ENCODE measurements around the gene PHF12.
A peak's percentile ranks its signal among the peaks of the same experiment; 100 is the strongest.

PHF12 gene

GRCh38 chr17:28975031-28975430, 23.7 kb upstream of the PHF12 start:
- no peak for DNase-seq

DNA sequence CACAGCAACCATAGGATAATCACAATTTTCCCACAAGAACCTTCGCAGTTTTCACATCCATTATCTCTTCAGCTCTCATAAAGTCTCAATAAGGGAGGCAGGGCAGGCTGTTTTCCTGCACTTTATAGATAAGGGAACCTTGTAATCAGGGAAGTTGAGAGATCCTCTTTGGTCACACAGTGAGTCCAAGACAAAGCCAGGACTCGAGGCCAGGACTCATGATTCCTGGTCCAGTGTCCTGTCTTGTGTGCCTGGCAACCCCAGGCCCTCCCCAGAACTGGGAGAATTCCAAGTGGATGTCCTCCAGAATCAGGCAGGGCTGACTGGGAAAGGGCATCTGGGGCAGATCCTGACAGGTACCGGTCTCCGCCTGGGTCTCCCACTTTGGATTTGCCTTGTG, 23.1 kb upstream of the PHF12 start:
- no peak for DNase-seq

DNA sequence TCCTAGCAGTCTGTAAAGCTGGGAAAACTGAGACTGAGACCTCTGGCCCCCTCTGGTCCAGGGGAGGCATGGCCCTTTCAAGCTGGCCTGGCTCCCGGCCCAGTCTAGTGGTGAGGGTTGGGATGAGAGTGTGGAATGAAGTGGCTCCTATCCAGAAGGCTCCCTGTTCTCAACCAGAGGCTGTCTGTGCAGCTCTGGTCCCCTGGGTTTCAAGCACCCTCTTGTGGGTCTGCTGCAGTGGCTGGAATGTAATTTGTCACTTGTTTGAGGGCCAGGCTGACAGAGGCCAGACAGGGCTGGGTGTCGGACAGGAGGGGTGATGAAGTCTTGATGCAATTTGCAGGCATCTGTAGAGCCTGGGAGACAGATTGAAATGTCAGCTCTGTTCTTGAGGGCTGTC, 22.1 kb upstream of the PHF12 start:
- DNase-seq: no peak

DNA sequence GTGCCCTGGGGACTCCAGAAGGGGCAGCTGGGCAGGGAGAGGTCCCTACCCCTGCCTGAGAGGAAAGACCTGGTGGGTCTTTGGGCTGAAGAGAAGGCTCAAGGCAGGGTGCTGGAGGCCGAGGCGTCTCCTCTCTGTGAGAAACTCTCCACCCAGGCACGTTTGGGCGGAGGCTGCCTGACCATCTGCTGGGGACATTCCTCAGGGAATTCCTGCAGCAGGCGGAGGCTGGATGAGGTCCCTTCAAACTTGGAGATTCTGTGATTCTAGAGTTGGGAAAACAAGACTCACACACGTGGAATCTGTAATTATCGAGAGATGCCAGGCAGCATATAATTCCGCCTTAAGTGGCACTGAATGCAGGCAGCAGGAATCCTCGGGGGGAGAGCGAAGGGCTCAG, 21.1 kb upstream of the PHF12 start:
- DNase-seq: no peak

GRCh38 chr17:28970879-28971278, 19.6 kb upstream of the PHF12 start:
- DNase-seq: peak; percentile 38

DNA sequence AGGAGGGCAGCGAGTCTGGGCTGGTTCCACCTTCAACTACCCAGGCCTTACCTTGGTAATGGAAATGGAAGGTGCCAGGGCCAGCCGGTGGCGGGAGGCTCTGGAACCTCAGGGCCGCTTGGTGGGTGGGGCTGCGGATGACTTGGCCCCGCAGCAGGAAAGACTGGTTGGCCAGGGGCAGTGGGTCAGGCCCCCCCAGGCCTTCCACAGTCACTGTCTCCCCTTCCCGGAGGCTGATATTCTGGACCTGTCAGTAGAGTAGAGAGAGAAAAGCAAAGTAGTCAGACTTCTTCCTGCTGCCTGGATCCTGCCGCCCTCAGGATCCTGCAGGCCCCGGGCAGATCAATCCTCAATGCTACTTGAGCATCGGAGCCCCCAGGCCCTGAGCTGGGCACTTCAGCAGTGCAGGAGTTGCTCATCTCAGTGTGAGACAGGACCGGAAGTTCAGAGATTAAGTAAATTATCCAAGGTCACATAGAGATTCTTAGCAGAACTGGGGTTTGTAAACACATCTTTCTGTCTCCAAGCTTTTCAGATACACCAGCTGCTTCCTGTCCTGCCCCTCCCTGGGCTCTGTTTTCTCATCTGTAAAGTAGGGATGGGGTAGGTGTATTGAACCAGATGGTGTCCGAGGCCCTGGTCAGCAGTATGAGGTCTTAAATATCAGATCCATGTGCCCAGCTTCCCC, 18.5 kb upstream of the PHF12 start:
- no peak for DNase-seq

DNA sequence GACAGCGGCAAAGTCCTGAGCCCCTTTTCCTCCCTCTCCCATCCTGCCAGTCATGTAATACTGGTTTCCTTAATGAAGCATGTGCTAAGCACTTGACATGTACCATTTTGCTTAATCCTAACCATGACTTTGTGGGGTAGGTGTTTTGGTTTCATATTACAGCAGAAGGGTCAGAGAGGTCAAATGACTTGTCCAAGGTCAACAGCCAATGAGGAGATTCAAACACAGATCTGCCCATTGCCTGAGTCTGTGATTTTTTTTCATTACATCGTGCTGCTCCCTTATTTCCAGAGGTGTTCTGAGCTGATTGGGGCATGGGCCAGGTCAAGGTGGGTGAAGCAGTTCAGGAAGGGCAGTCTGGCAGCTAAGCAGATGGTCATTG, 17.6 kb upstream of the PHF12 start:
- no peak for DNase-seq

DNA sequence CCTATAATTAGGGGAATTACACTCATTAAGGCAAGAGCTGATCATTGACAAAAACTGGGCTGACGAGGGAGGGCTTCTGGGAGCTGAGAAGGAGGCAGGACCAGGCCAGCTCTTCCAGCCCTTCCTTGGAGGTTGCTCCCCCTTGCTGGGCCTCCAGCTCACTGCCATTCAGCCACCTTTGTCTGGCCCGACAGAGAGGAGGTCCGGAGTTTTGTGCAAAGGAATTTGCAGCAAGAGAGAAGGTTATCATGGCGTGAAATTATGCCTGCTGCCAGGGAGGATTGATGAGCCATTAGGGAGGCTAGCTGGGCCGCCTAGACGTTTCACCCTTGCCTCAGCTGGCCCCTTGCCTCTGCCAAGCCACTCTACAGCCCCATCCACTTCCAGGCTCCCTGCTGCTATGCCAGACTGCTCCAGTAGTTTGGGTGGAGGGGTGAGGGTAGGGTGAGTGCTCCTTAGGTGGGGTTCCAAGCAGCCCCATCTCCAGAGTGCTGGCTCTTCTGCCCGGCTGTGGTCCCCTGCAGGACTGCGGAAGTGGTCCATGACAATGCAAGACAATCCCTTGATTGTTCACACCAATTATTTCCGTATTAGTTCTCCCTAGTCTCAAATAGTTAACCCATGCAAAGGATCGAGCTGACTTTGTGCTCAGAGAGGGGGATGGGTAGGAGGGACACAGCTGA, 17.1 kb upstream of the PHF12 start:
- peak; percentile 91 for DNase-seq

DNA sequence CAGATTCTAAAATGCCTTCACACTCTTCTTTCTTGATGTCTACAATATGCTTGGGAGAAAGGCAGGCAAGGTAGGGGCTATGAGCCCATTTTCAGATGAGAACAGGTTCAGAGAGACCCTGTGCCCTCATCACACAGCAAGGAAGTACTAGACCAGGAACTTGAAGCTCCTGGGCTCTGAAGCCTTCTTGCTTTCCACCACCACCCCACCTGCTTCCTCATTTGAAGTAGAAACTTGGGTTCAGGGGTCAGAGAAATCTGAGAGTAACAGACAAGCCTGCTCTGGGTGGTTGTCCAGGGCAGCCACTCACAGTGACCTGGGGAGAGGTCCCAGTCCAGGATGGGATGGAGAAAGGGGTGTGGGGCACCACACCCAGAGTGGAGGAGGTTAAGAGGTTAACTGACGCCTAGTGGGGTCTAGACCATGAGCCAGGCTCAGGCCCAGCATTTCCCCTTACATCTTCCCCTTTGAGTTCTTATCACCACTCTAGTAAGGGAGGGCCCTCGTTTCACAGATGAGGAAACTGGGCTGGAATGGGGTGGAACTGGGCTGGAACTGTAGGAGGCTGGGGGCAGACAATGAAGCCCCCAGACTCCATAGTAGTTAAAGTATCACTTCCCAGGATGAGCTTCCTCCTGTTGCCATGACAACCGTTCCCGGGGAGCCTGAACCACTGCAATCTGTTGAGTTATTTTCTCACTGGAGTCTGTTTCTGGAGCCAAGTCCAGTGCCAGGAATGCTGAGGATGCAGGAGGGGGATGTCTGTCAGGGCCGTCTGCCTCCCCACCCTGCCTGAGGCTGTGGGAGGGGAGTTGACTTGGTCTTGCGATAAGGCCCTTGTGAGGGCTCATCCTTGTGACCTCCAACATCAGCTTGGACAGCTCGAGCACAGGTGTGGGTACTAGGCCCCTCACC, 16.2 kb upstream of the PHF12 start:
- DNase-seq: peak; percentile 65

DNA sequence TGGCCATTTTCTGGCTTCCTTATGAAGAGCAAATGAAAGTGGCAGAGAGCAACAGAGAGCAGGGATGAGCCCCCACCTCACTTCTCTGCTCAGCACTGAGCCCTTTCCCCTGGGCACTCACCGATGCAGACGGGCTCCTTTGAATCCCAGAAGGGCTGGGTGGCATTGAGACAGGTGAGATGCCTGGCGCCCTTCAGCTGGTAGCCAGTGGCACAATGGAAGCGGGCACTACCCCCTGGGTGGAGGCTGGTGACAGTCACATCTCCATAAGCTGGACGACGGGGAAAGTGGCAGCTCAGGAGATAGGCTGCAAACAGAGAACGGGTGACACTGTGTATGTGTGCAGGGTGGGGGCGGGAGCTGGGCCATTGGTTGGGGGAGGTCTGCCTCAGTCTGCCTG, 12.5 kb upstream of the PHF12 start:
- no peak for DNase-seq

- DNase-seq: no peak
Observed at GRCh38 chr17:28963055-28963611, 11.8 kb upstream of the PHF12 start.

GRCh38 chr17:28961391-28961790, 10.1 kb upstream of the PHF12 start:
- DNase-seq: no peak

DNA sequence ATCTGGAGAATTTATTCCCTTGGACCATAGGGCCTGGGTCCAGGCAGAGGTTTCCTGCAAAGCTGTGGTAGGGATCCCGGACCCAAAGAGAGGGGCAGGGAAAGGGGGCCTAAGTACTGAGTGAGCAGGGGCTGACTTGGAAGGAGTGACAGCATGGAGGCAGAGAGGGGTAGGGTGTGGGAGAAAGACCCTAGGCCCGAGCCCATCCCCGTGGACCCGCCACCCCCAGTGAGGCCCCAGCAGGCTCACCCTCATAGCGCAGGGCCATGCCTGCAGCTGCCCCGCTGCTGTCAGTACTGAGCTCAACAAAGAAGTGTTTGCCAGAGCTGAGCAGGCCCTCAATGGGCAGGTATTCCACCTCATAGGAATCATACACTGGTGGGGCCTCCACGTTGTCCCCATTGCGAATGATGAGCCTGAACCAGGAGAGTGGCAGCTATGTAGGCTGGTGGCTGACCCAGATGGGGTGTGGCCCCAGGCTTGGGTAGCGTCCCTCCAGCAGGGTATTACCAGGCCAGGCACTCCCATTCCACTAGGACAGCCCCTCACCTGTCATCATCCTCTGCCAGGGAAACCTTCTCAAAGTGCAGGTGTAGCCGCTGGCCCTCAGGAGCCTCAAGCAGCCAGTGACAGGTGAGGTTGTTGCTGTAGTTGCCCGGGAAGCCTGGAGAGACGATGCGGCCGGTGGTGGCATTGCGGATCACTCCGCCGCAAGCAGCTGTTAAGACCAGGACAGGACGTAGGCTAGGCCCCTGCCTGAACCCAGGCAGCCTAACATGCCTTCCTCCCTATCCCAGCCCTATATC, 9.1 kb upstream of the PHF12 start:
- no peak for DNase-seq

DNA sequence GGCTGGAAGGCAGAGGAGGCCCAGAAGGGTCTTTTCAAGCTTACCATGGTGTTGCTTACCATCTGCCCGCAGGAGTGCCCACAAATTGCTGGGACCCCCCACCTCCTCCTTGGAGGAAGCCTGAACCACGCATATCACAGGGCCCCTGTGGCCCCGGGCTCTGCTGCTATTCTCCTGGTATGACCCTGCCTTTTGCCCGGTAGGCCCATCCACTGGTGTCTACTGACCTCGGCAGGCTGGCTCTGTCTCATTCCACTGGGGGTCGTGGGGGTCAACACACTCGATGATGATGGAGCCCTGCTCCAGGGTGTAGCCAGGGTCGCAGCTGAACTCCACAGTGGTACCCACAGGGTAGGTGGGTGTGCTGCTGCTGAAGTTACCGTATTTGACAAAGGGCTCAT, 8.2 kb upstream of the PHF12 start:
- no peak for DNase-seq

- DNase-seq: no peak
Observed at GRCh38 chr17:28958820-28959455, 7.6 kb upstream of the PHF12 start.

GRCh38 chr17:28957992-28958355, 6.7 kb upstream of the PHF12 start:
- DNase-seq: no peak

- DNase-seq: no peak
Observed at GRCh38 chr17:28957277-28957991, 6.1 kb upstream of the PHF12 start.

GRCh38 chr17:28956861-28957260, 5.5 kb upstream of the PHF12 start:
- no peak for DNase-seq

DNA sequence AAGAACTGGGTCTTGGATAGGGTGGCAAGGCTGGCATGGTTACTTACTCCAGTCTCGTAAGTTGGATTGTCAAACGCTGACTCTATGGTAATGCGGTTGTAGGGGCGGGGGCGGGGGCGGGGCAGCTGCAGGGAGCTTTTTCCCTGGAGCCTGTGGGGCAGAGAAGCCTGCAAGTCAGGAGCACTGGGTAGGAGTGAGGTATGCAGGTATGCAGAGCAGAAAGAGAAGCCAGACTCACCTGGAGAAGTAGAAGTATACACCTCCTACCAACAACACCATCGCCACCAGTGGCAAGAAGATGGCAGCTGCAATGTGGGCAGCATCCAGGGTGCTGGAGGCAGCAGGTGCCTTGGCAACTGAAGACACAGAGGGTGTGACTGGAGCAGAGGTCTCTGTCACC, 4.8 kb upstream of the PHF12 start:
- no peak for DNase-seq

DNA sequence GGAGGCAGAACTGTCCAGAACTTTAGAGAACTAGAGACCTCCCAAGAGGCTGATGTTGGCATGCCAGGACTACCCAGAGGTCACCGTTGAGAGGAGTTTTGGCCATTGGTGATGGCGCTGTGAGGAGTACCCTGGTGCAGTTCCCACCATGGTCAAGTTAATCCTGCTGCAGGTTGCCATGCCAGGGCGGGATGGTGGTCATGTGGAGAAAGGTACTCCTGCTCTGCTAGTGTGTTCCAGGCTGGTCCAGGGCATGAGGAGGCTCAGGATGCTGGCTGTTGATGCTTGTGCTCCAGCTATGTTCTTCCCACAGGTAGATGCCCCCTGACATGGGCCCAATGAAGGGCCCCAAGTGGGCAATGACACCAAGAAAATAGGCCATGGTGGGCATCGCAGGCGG, 4.1 kb upstream of the PHF12 start:
- no peak for DNase-seq

DNA sequence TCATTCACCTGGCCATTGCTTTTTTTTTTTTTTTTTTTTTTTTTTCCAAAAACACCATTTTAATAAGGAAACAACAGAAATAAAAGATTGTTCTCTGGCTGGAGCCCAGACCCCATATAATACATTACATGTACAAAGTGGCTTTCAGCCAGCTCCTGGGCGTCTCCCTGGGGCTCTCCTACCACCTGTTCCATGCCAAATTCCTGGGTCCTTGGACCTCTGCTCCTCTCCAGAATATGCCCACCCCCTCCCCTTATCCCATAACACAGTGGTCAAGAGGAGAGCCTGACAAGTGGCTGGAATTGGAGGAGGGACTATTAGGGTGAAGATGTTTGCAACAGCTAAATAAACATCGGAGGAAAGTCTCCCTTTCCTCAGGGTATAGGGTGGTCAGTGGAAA, 3.6 kb upstream of the PHF12 start:
- no peak for DNase-seq
